ENCODE measurements around the gene PPP1R36.

PPP1R36 gene

DNA sequence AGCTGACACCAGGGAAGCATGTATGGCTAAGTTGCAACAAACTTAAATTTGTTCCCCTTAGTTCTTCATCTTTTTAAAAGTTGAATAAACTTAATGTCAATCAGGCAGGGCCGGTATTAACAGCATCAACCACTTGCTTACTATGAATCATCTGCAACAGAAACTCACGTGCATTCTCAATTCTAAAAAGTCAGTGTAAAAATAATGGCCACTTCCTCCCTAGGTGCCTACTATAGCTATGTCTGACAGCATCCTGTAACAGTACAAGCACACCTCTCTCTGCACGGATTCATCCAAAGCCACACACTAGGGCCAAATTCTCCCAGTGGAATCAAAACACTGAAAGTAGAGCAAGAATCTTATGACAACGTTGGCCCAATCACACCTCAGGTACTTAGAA lies 48.6 kb downstream of the PPP1R36 start:
- Histone ChIP-seq H3K36me3 (ENCODE audit: control insufficient read depth, insufficient read depth, low read length) (no peaks in the 10 kb centered on the region), H3K27ac (ENCODE audit: low read depth, low read length, severe bottlenecking) (no peak overlapping the region), H3K4me1 (ENCODE audit: control insufficient read depth, insufficient read depth, low read length, poor library complexity, severe bottlenecking) (no peaks in the 10 kb centered on the region), H3K9me3 (ENCODE audit: control insufficient read depth, low read length) (no peaks in the 10 kb centered on the region), H3K4me3 (ENCODE audit: extremely low read depth, insufficient read depth, low read length, poor library complexity, severe bottlenecking) (no peak overlapping the region)
- WGBS, 2 experiments (ENCODE audit: insufficient coverage in 2 of 2) = 87 to 98% methylated on average over 4 of the region's 4 CpGs

- no peaks in the 10 kb centered on the region for H3K9me3 ChIP-seq (ENCODE audit: control insufficient read depth, low read length)
- H3K27ac ChIP-seq (ENCODE audit: low read depth, low read length, severe bottlenecking) = no peak overlapping the region
- no peaks in the 10 kb centered on the region for H3K36me3 ChIP-seq (ENCODE audit: control insufficient read depth, insufficient read depth, low read length)
- 97 to 98% methylated on average over 26 to 37 of the region's 38 CpGs for WGBS, 2 experiments (ENCODE audit: insufficient coverage in 2 of 2)
- no peak overlapping the region for H3K4me3 ChIP-seq (ENCODE audit: extremely low read depth, insufficient read depth, low read length, poor library complexity, severe bottlenecking)
- H3K4me1 ChIP-seq (ENCODE audit: control insufficient read depth, insufficient read depth, low read length, poor library complexity, severe bottlenecking) = no peaks in the 10 kb centered on the region
Measured at GRCh38 chr14:64601571-64601970, 51.8 kb downstream of the PPP1R36 start.

DNA sequence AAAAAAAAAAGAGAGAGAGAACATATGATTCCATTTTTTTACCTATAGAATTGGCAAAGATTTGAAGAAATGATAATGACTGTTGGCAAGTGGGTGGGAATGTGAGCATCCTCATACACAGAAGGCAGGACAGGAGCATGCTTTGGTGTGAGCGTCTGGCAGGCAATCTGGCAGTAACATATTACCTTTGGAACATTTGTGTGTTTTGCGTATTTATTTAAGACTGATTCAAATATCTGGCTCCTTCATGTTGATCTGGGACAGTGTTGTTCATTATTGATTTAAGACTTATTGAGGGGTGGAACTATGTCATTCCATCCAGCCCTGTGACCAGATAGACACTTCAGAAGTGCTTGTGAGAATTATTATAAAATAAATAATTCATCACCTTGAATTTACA lies 53.1 kb downstream of the PPP1R36 start:
- Histone ChIP-seq H3K4me1 (ENCODE audit: control insufficient read depth, insufficient read depth, low read length, poor library complexity, severe bottlenecking) (no peaks in the 10 kb centered on the region), H3K36me3 (ENCODE audit: control insufficient read depth, insufficient read depth, low read length) (no peaks in the 10 kb centered on the region), H3K9me3 (ENCODE audit: control insufficient read depth, low read length) (no peaks in the 10 kb centered on the region), H3K4me3 (ENCODE audit: extremely low read depth, insufficient read depth, low read length, poor library complexity, severe bottlenecking) (no peak overlapping the region), H3K27ac (ENCODE audit: low read depth, low read length, severe bottlenecking) (no peak overlapping the region)
- 94 to 100% methylated on average over 1 to 2 of the region's 2 CpGs for WGBS, 2 experiments (ENCODE audit: insufficient coverage in 2 of 2)

- Histone ChIP-seq H3K4me1 (ENCODE audit: control insufficient read depth, insufficient read depth, low read length, poor library complexity, severe bottlenecking) (no peaks in the 10 kb centered on the region), H3K27ac (ENCODE audit: low read depth, low read length, severe bottlenecking) (no peak overlapping the region), H3K9me3 (ENCODE audit: control insufficient read depth, low read length) (no peaks in the 10 kb centered on the region), H3K36me3 (ENCODE audit: control insufficient read depth, insufficient read depth, low read length) (no peaks in the 10 kb centered on the region), H3K4me3 (ENCODE audit: extremely low read depth, insufficient read depth, low read length, poor library complexity, severe bottlenecking) (no peak overlapping the region)
- WGBS, 2 experiments (ENCODE audit: insufficient coverage in 2 of 2) = no CpG with 5 or more reads among the region's 1 CpG
Measured at GRCh38 chr14:64604001-64604400, 54.2 kb downstream of the PPP1R36 start.

DNA sequence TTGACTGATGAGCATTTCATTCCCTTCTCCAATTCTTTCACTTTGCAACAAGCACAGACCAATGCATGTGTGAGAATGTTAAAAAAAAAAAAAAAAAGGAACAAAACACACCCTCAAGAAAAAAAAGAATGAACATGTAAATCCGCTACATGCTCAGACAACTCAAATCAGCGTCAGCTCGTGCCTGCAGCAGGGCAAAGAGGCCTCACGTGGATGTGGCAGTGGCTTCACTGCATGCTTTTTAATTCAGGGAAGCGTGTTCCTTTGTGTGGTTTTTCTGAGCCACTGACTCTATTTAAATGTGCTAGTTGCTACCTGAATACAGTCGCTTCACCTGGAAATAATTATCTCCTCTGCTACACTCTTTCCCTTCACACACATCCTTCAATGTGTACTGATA lies 55.1 kb downstream of the PPP1R36 start:
- no peak overlapping the region for H3K27ac ChIP-seq (ENCODE audit: low read depth, low read length, severe bottlenecking)
- no peaks in the 10 kb centered on the region for H3K36me3 ChIP-seq (ENCODE audit: control insufficient read depth, insufficient read depth, low read length)
- H3K4me3 ChIP-seq (ENCODE audit: extremely low read depth, insufficient read depth, low read length, poor library complexity, severe bottlenecking) = no peak overlapping the region
- no peaks in the 10 kb centered on the region for H3K9me3 ChIP-seq (ENCODE audit: control insufficient read depth, low read length)
- WGBS, 2 experiments (ENCODE audit: insufficient coverage in 2 of 2) = 92 to 93% methylated on average over 5 to 6 of the region's 6 CpGs
- H3K4me1 ChIP-seq (ENCODE audit: control insufficient read depth, insufficient read depth, low read length, poor library complexity, severe bottlenecking) = no peaks in the 10 kb centered on the region

DNA sequence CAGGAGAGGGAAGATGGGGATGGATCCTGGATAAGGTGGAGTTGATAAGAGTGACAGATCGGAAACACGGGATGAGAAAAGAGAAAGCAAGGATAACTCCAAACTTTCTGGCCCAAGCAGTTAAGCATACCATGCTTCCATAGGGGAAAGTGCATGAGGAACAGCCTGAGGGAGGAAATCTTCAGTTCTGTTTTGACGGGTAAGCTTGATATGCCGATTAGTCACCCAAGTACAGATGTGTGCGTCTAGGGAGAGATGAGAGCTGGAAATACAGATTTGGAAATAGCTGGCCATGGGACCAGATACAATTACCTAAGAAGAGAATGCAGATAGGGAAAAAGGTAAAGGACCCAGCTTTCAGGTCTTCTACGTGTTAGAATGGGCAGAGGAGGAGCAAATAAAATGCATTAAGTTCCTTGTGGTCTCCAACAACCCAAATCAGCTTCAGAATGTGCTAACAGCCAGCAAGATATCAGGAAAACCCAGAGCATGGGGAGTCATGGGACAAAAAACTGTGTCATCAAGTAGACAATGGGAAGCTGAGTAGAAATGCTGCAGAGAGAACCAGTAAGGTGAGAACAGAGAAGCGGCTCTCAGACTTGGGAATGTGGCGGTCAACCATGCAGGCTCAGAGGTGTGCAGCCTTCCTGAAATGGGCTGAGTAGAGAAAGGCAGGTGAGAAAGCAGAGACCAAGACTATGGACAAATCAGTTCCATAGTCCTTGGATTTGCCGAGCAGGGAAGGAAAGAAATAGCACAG lies 56.3 kb downstream of the PPP1R36 start:
- H3K27ac ChIP-seq (ENCODE audit: low read depth, low read length, severe bottlenecking) = no peak overlapping the region
- WGBS, 2 experiments (ENCODE audit: insufficient coverage in 2 of 2) = 93 to 99% methylated on average over 8 to 9 of the region's 9 CpGs
- no peaks in the 10 kb centered on the region for H3K9me3 ChIP-seq (ENCODE audit: control insufficient read depth, low read length)
- no peak overlapping the region for H3K4me3 ChIP-seq (ENCODE audit: extremely low read depth, insufficient read depth, low read length, poor library complexity, severe bottlenecking)
- H3K4me1 ChIP-seq (ENCODE audit: control insufficient read depth, insufficient read depth, low read length, poor library complexity, severe bottlenecking) = peaks cover under 1% of the 10 kb centered on the region
- H3K36me3 ChIP-seq (ENCODE audit: control insufficient read depth, insufficient read depth, low read length) = no peaks in the 10 kb centered on the region

DNA sequence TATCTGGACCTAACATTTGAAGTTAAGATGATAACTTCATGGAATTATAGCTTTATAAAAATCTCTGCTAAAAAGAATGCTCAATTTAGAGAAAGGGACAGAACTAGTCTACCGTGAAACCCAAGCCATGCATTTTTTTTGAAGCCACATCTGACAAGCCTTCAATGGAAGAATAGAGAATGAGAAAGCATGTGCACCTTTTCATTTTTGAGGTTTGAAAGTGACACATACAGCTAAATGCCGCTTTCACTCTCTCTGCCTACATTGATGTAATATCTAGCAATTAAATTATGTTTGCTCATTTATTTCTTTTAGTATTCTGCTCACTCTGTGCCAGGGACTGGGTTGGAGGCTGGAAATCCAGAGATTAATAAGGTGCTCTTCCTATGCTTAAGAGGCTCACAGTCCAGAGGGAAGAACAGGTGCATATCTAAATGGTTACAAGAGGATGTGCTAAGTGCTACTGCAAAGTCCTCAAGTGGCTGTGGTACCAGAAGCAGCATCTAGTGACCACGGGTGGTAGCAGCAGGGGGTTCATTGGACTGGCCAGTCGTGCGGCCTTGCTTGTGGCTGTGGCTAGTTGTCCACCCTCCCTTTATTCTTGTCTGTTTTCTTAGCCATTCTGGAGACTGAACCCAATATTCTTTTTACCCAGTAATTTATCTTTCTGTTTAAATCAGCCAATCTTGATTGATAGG lies 60.4 kb downstream of the PPP1R36 start:
- H3K4me3 ChIP-seq (ENCODE audit: extremely low read depth, insufficient read depth, low read length, poor library complexity, severe bottlenecking) = no peak overlapping the region
- whole genome bisulfite sequencing, 2 experiments (ENCODE audit: insufficient coverage in 2 of 2) = 65 to 78% methylated on average over 3 of the region's 5 CpGs
- no peaks in the 10 kb centered on the region for H3K36me3 ChIP-seq (ENCODE audit: control insufficient read depth, insufficient read depth, low read length)
- no peaks in the 10 kb centered on the region for H3K9me3 ChIP-seq (ENCODE audit: control insufficient read depth, low read length)
- peaks cover 21% of the 10 kb centered on the region for H3K4me1 ChIP-seq (ENCODE audit: control insufficient read depth, insufficient read depth, low read length, poor library complexity, severe bottlenecking)
- no peak overlapping the region for H3K27ac ChIP-seq (ENCODE audit: low read depth, low read length, severe bottlenecking)

GRCh38 chr14:64611358-64612020 lies 61.7 kb downstream of the PPP1R36 start:
- 100% methylated on average over 1 of the region's 1 CpG for WGBS, 2 experiments (ENCODE audit: insufficient coverage in 2 of 2)
- no peak overlapping the region for H3K4me3 ChIP-seq (ENCODE audit: extremely low read depth, insufficient read depth, low read length, poor library complexity, severe bottlenecking)
- peak overlapping the region; percentile 74 for H3K27ac ChIP-seq (ENCODE audit: low read depth, low read length, severe bottlenecking)
- peaks cover 21% of the 10 kb centered on the region for H3K4me1 ChIP-seq (ENCODE audit: control insufficient read depth, insufficient read depth, low read length, poor library complexity, severe bottlenecking)
- no peaks in the 10 kb centered on the region for H3K36me3 ChIP-seq (ENCODE audit: control insufficient read depth, insufficient read depth, low read length)
- no peaks in the 10 kb centered on the region for H3K9me3 ChIP-seq (ENCODE audit: control insufficient read depth, low read length)

DNA sequence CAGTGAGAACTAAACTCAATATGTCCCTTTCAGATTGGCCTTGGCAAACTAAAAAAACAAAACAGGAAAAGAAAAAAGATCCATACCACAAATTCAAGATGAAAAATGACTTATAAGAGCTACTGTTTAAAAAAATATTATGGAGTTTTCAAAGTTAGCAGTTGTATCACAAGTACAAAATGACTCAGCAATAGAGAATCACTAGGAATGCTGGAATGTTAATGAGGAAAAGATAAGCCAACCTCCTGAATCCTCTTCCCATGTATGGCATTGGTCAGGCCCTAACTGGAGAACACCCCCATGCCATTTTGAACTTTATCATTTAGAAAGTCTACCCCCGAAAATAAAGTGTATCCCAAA lies 62.2 kb downstream of the PPP1R36 start:
- H3K36me3 ChIP-seq (ENCODE audit: control insufficient read depth, insufficient read depth, low read length) = no peaks in the 10 kb centered on the region
- no CpG with 5 or more reads among the region's 1 CpG for WGBS, 2 experiments (ENCODE audit: insufficient coverage in 2 of 2)
- peaks cover 21% of the 10 kb centered on the region for H3K4me1 ChIP-seq (ENCODE audit: control insufficient read depth, insufficient read depth, low read length, poor library complexity, severe bottlenecking)
- peak overlapping the region; percentile 74 for H3K27ac ChIP-seq (ENCODE audit: low read depth, low read length, severe bottlenecking)
- H3K4me3 ChIP-seq (ENCODE audit: extremely low read depth, insufficient read depth, low read length, poor library complexity, severe bottlenecking) = no peak overlapping the region
- H3K9me3 ChIP-seq (ENCODE audit: control insufficient read depth, low read length) = no peaks in the 10 kb centered on the region

DNA sequence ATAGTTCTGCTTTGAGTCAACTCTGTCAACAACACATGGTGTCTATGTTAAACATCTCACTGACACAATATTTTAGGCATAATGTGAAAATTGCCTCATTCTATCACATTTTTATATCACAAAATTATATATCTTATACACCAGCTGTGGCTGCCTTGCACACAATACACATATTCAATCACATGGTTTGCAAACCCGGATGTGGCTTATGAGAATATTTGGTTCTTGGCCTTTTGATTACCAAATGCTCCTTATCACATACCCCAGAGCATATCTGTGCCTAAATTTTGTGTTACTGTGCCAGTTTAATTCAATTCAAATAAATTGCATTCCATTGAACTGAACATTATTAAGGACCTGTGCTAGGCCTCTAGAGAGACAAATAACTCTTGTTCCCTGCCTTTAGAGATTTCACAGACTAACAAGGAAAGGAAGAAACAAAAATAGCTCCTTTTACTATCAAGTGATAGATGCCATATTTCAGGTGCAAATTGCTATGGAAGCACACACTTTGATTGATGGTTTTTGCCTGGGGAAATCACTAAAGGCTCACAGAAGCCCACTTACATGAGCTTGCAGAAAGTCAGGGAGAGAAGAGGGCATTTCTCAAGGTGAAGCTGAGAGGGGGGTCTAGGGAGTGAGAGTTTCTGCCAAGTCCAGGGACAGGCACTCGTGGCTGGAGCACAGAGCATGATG lies 63.4 kb downstream of the PPP1R36 start:
- H3K4me1 ChIP-seq (ENCODE audit: control insufficient read depth, insufficient read depth, low read length, poor library complexity, severe bottlenecking) = peaks cover 23% of the 10 kb centered on the region
- no peak overlapping the region for H3K27ac ChIP-seq (ENCODE audit: low read depth, low read length, severe bottlenecking)
- WGBS, 2 experiments (ENCODE audit: insufficient coverage in 2 of 2) = 100% methylated on average over 1 of the region's 2 CpGs
- H3K36me3 ChIP-seq (ENCODE audit: control insufficient read depth, insufficient read depth, low read length) = no peaks in the 10 kb centered on the region
- no peak overlapping the region for H3K4me3 ChIP-seq (ENCODE audit: extremely low read depth, insufficient read depth, low read length, poor library complexity, severe bottlenecking)
- H3K9me3 ChIP-seq (ENCODE audit: control insufficient read depth, low read length) = no peaks in the 10 kb centered on the region
